SJSA1 (cell line): Measurements from ENCODE around the gene ALK. TPM values are rescaled to one million over a fixed set of nuclear protein-coding genes. Genes with fewer than 3 reads are reported as not detected.

Experiments
- DNase-seq, 2 experiments: peaks; one replicate each; pipeline ENCODE4 v3.0.0-alpha.2; 2015 to 2020; ENCODE audit warnings: low spot score in 2 of 2, low read depth in 1 of 2
- H3K27ac ChIP-seq: fragments of 250-450 bp; sonication (Bioruptor Pico); 2 replicates; pipeline ENCODE4 v1.5.1; 2020; ENCODE audit warnings: mild to moderate bottlenecking, moderate library complexity
- H3K27me3 ChIP-seq: fragments of 250-450 bp; sonication (Bioruptor Pico); replicated peaks from 2 replicates; pipeline ENCODE4 v1.5.1; 2020; ENCODE audit warnings: mild to moderate bottlenecking, moderate library complexity
- H3K36me3 ChIP-seq: fragments of 250-450 bp; sonication (Bioruptor Pico); 2 replicates; pipeline ENCODE4 v1.5.1; 2020; ENCODE audit warnings: mild to moderate bottlenecking
- H3K4me1 ChIP-seq: fragments of 250-450 bp; sonication (Bioruptor Pico); replicated peaks from 2 replicates; pipeline ENCODE4 v1.6.1; 2021; ENCODE audit warnings: mild to moderate bottlenecking
- H3K4me3 ChIP-seq: fragments of 250-450 bp; sonication (Bioruptor Pico); 2 replicates; pipeline ENCODE4 v1.5.1; 2020; ENCODE audit warnings: mild to moderate bottlenecking
- H3K9me3 ChIP-seq: fragments of 250-450 bp; sonication (Bioruptor Pico); replicated peaks from 2 replicates; pipeline ENCODE4 v1.5.1; 2020; ENCODE audit warnings: mild to moderate bottlenecking
- total RNA-seq: library from RNA; depleted of rRNA; stranded (reverse); fragments of >200 nt; shearing (Covaris generic); gene quantifications from 2 replicates; pipeline ENCODE4 v1.2.3, GENCODE V29; 2014

Gene ALK
- total RNA-seq, 1 experiment from 2014 or later: not detected

DNA sequence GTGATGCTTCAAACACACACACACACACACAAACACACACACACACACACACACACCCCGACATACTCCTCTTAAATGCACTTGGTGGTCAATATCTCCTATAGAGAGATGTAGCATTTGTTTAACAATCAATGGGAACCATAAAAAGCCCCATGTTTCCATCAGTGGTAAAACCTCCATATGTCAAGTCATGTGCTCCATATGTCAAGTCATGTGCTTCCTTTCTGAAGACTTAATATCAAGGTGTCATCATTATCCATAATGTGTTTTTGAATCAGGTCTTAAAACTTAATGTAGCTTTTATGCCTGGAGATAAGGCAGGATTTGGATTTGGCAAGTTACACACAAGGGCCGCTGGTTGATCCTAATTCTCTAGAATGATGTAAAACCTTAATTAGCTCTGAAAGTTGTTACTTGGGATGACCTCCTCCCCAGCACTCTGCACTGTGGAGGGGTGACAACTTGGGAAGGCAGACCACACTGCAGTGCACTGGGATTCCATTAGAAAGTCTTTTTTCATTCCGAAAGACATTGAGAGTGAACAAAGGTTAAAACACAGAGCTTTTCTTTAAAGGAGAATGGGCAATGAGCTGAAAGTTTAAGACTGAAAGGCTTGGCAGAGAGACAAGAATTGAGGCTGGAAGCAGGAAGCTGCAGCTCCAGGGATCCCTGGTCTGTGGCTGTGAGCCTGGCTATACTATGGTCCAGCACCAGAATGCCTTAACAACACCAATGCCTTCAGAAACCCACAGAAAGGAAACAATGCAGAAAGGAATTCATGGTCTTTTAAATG is 26.4 kb downstream of the ALK start:
- H3K4me1 ChIP-seq: no peaks in the 10 kb centered on the region
- H3K27ac ChIP-seq: no peak overlapping the region
- H3K9me3 ChIP-seq: no peaks in the 10 kb centered on the region
- H3K36me3 ChIP-seq: no peaks in the 10 kb centered on the region
- H3K27me3 ChIP-seq: peaks cover 8% of the 10 kb centered on the region; the same call in 1 of the 2 replicates
- no peak overlapping the region for H3K4me3 ChIP-seq
- no peak for DNase-seq

- Histone ChIP-seq H3K27ac (no peak overlapping the region), H3K36me3 (no peaks in the 10 kb centered on the region), H3K27me3 (no peaks in the 10 kb centered on the region; the same call in 1 of the 2 replicates), H3K4me1 (no peaks in the 10 kb centered on the region), H3K4me3 (no peak overlapping the region), H3K9me3 (no peaks in the 10 kb centered on the region)
- no peak for DNase-seq
These were observed 28.7 kb downstream of the ALK start for GRCh38 chr2:29892585-29893259.

DNA sequence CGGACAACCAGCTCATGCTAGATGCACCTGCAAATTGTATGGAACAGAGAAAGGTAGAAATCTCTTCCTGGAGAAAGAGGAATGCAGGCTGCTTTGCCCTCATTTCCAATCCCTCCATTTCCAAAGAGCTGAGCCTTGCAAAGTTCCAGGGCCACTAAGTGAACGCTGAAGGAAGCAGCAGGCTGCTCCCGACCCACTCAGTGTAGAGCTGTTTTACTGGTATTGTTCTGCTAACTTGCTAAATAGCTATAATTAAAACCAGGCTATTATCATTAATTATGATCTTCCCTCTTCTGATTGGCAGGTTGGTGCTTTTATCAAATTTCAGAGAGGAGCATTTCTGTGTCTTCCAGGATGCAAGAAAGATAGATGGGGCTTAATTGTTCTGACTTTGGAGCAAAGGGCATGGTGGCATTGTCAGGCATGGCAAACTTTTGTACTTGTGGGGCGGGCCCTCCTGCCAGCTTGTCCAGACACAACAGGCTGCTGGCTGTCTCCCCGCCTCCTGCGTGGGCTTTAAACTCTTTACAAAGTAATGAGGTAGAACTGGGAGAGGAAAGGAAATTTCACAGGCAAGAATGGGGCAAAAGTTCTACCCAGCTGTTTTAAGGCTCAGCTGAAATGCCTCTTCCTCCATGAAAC is 40.2 kb downstream of the ALK start:
- H3K4me1 ChIP-seq: no peaks in the 10 kb centered on the region
- DNase-seq: no peak
- no peak overlapping the region for H3K4me3 ChIP-seq
- no peaks in the 10 kb centered on the region for H3K9me3 ChIP-seq
- H3K27ac ChIP-seq: no peak overlapping the region
- H3K27me3 ChIP-seq: no peaks in the 10 kb centered on the region; the same call in 1 of the 2 replicates
- H3K36me3 ChIP-seq: no peaks in the 10 kb centered on the region

- H3K4me1 ChIP-seq: no peaks in the 10 kb centered on the region
- H3K36me3 ChIP-seq: no peaks in the 10 kb centered on the region
- no peaks in the 10 kb centered on the region for H3K27me3 ChIP-seq
- no peak overlapping the region for H3K4me3 ChIP-seq
- H3K27ac ChIP-seq: no peak overlapping the region
- H3K9me3 ChIP-seq: no peaks in the 10 kb centered on the region
- DNase-seq: no peak
These were observed 41.3 kb downstream of the ALK start for GRCh38 chr2:29880084-29880483.

GRCh38 chr2:29879456-29879855 is 41.9 kb downstream of the ALK start:
- no peak for DNase-seq
- Histone ChIP-seq H3K27me3 (no peaks in the 10 kb centered on the region), H3K36me3 (no peaks in the 10 kb centered on the region), H3K9me3 (no peaks in the 10 kb centered on the region), H3K27ac (no peak overlapping the region), H3K4me1 (no peaks in the 10 kb centered on the region), H3K4me3 (no peak overlapping the region)

GRCh38 chr2:29878898-29879297 is 42.5 kb downstream of the ALK start:
- Histone ChIP-seq H3K36me3 (no peaks in the 10 kb centered on the region), H3K9me3 (no peaks in the 10 kb centered on the region), H3K27ac (no peak overlapping the region), H3K4me3 (no peak overlapping the region), H3K27me3 (no peaks in the 10 kb centered on the region), H3K4me1 (no peaks in the 10 kb centered on the region)
- no peak for DNase-seq

GRCh38 chr2:29876374-29876773 is 45.0 kb downstream of the ALK start:
- H3K4me3 ChIP-seq: no peak overlapping the region
- H3K36me3 ChIP-seq: no peaks in the 10 kb centered on the region
- DNase-seq: no peak
- H3K4me1 ChIP-seq: no peaks in the 10 kb centered on the region
- H3K27ac ChIP-seq: no peak overlapping the region
- H3K9me3 ChIP-seq: no peaks in the 10 kb centered on the region
- H3K27me3 ChIP-seq: no peaks in the 10 kb centered on the region

GRCh38 chr2:29874745-29875144 is 46.6 kb downstream of the ALK start:
- Histone ChIP-seq H3K36me3 (no peaks in the 10 kb centered on the region), H3K27ac (no peak overlapping the region), H3K4me1 (no peaks in the 10 kb centered on the region), H3K4me3 (no peak overlapping the region), H3K27me3 (no peaks in the 10 kb centered on the region), H3K9me3 (no peaks in the 10 kb centered on the region)
- DNase-seq: no peak

GRCh38 chr2:29872870-29873269 is 48.5 kb downstream of the ALK start:
- no peaks in the 10 kb centered on the region for H3K9me3 ChIP-seq
- no peaks in the 10 kb centered on the region for H3K36me3 ChIP-seq
- no peaks in the 10 kb centered on the region for H3K4me1 ChIP-seq
- H3K27ac ChIP-seq: no peak overlapping the region
- no peak overlapping the region for H3K4me3 ChIP-seq
- DNase-seq: no peak
- no peaks in the 10 kb centered on the region for H3K27me3 ChIP-seq

DNA sequence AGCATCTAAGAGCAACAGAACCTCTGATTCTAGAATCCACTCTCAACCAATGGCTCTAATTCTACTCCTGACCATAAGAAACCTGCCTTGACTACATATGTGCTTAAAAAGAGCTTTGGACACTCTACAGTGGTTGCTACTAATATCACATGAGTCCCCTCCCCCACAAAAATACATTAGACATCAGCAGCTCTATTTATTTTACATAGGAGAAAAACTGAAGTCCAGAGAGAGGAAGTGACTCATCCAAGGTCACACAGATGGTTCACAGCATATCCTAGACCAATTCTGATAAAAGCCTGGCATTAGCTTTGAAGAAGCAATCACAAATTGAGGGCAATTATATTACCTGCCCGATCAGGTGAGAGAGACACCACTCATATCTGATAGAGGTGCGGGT is 49.8 kb downstream of the ALK start:
- H3K27ac ChIP-seq: no peak overlapping the region
- H3K36me3 ChIP-seq: no peaks in the 10 kb centered on the region
- H3K4me3 ChIP-seq: no peak overlapping the region
- no peaks in the 10 kb centered on the region for H3K9me3 ChIP-seq
- no peaks in the 10 kb centered on the region for H3K4me1 ChIP-seq
- DNase-seq: no peak
- H3K27me3 ChIP-seq: no peaks in the 10 kb centered on the region

DNA sequence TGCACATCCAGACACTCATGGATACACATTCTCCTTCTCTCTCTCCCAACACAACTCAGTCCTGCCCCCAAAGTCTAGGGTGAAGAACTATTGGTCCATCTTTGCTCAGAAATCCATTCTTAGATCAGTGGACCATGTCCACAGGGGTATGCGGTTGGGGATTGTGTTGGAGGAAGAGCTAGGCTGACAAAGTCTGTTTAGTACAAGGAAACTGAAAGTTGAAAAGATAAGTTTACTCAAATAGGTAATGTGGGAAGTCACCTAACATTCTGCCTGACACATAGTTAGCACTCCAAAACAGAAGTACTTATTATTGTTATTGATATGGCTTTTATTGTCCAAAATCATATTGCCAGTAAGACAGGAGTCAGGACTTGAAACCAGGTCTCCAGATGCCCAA is 55.9 kb downstream of the ALK start:
- H3K27me3 ChIP-seq: no peaks in the 10 kb centered on the region
- H3K4me1 ChIP-seq: no peaks in the 10 kb centered on the region
- no peak for DNase-seq
- no peak overlapping the region for H3K27ac ChIP-seq
- H3K9me3 ChIP-seq: no peaks in the 10 kb centered on the region
- no peak overlapping the region for H3K4me3 ChIP-seq
- no peaks in the 10 kb centered on the region for H3K36me3 ChIP-seq

DNA sequence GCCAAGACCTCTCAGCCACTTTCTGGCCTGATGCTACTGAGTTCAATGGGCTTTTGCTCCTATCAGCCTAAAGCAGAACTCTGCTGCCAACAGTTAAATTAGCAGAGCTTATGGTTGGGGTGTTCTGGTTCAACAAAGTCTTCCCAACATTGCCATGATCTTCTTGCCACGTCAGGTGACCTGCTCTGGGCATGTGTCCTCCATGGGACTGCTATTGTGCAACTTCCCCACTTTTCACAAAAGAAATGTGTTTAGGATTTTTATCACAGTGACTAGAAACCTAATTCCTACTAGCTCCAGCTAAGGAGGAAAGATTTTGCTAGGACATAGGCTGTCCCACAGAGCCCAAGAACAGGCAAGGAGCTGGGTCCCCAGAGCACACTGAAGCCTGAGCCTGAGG is 56.4 kb downstream of the ALK start:
- Histone ChIP-seq H3K27me3 (no peaks in the 10 kb centered on the region; the same call in 1 of the 2 replicates), H3K27ac (no peak overlapping the region), H3K36me3 (no peaks in the 10 kb centered on the region), H3K9me3 (no peaks in the 10 kb centered on the region), H3K4me3 (no peak overlapping the region), H3K4me1 (no peaks in the 10 kb centered on the region)
- no peak for DNase-seq

- Histone ChIP-seq H3K27ac (no peak overlapping the region), H3K27me3 (no peaks in the 10 kb centered on the region; the same call in 1 of the 2 replicates)
These were observed 65.3 kb downstream of the ALK start for GRCh38 chr2:29855924-29856639.

More at GRCh38 chr2:29855924-29856639, 65.3 kb downstream of the ALK start:
- Histone ChIP-seq H3K4me1 (no peaks in the 10 kb centered on the region), H3K36me3 (no peaks in the 10 kb centered on the region), H3K9me3 (no peaks in the 10 kb centered on the region), H3K4me3 (no peak overlapping the region)
- DNase-seq: no peak
